H1 (cell line): Measurements from ENCODE around the gene SEL1L3. TPM values are rescaled to one million over a fixed set of nuclear protein-coding genes. Genes with fewer than 3 reads are reported as not detected.

ENCODE experiments used
- CTCF ChIA-PET: fragments of 300-600 bp; sonication (Branson Sonifier 250); formaldehyde crosslinking; loops from one replicate; lab custom pipeline; 2021; ENCODE audit not compliant: partially characterized antibody; lab: Charles Lee
- POLR2A ChIA-PET: fragments of 300-600 bp; sonication (Branson Sonifier 250); formaldehyde crosslinking; loops from one replicate; lab custom pipeline; 2021; ENCODE audit warnings: inconsistent platforms; ENCODE audit not compliant: partially characterized antibody; lab: Charles Lee
- DNase-seq, 2 experiments: peaks; one replicate each; pipeline versions ENCODE4 v3.0.0 to v3.0.0-alpha.2; 2010 to 2022; ENCODE audit warnings: low spot score in 2 of 2, low read depth in 1 of 2, mixed read lengths in 1 of 2
- FAIRE-seq: peaks from 2 replicates; lab custom pipeline; 2011; peaks lifted over from hg19 to GRCh38; lab: Jason Lieb, UNC
- H2AFZ ChIP-seq: 2 replicates; pipeline ENCODE4 v1.8.1; 2012; ENCODE audit warnings: low read length, inconsistent platforms
- H2AK5ac ChIP-seq: 2 replicates; pipeline ENCODE4 v1.6.1; 2013; ENCODE audit warnings: low read depth, low read length
- H2BK120ac ChIP-seq: replicated peaks from 2 replicates; pipeline ENCODE3; 2013; ENCODE audit warnings: low read depth, low read length, inconsistent platforms
- H2BK12ac ChIP-seq: 2 replicates; pipeline ENCODE4 v1.6.1; 2013; ENCODE audit warnings: low read depth, low read length
- H2BK15ac ChIP-seq: 2 replicates; pipeline ENCODE4 v1.6.1; 2013; ENCODE audit warnings: low read length
- H2BK20ac ChIP-seq: 2 replicates; pipeline ENCODE4 v1.6.1; 2013; ENCODE audit warnings: low read length
- H2BK5ac ChIP-seq: 2 replicates; pipeline ENCODE4 v1.6.1; 2013; ENCODE audit warnings: low read depth, low read length
- H3K14ac ChIP-seq: 2 replicates; pipeline ENCODE4 v1.6.1; 2013; ENCODE audit warnings: inconsistent platforms; ENCODE audit not compliant: insufficient read length
- H3K18ac ChIP-seq: 2 replicates; pipeline ENCODE4 v1.6.1; 2013; ENCODE audit warnings: low read length; ENCODE audit errors: extremely low read depth
- H3K23ac ChIP-seq: 2 replicates; pipeline ENCODE4 v1.6.1; 2013; ENCODE audit warnings: inconsistent platforms; ENCODE audit not compliant: insufficient read length
- H3K23me2 ChIP-seq: 2 replicates; pipeline ENCODE4 v1.6.1; 2013; ENCODE audit warnings: low read depth, low read length
- H3K27ac ChIP-seq: 2 replicates; pipeline ENCODE4 v1.6.1; 2011; ENCODE audit warnings: low read depth, low read length, inconsistent platforms
- H3K27me3 ChIP-seq, 4 experiments: replicated peaks in 1 of 4; 1 replicate in 1 of 4; 2 replicates in 3 of 4; pipeline versions ENCODE4 v1.6.1 to v1.8.1; 2011 to 2013; ENCODE audit warnings: low read length in 3 of 4, mild to moderate bottlenecking in 3 of 4, inconsistent platforms in 2 of 4, mixed read lengths in 2 of 4, moderate library complexity in 1 of 4; ENCODE audit not compliant: control insufficient read depth in 3 of 4, insufficient read depth in 3 of 4; ENCODE audit errors: extremely low read depth in 1 of 4
- H3K36me3 ChIP-seq, 4 experiments: 2 replicates each; pipeline versions ENCODE4 v1.6.1 to v1.8.1; 2011 to 2013; ENCODE audit warnings: mild to moderate bottlenecking in 4 of 4, low read length in 3 of 4, moderate library complexity in 2 of 4, control low read depth in 1 of 4, inconsistent platforms in 1 of 4; ENCODE audit not compliant: insufficient read depth in 4 of 4, control insufficient read depth in 2 of 4
- H3K4ac ChIP-seq: replicated peaks from 2 replicates; pipeline ENCODE3; 2013; ENCODE audit warnings: low read length, low read depth, mixed read lengths, inconsistent platforms; ENCODE audit not compliant: insufficient read length
- H3K4me1 ChIP-seq, 4 experiments: replicated peaks in 1 of 4; 1 replicate in 1 of 4; 2 replicates in 3 of 4; pipeline versions ENCODE4 v1.6.1 to v1.8.1; 2011 to 2013; ENCODE audit warnings: low read length in 3 of 4, inconsistent platforms in 2 of 4, mixed read lengths in 1 of 4; ENCODE audit not compliant: insufficient read depth in 4 of 4, control insufficient read depth in 3 of 4
- H3K4me2 ChIP-seq, 2 experiments: 2 replicates each; pipeline versions ENCODE4 v1.6.1 to v1.8.1; 2011 to 2013; ENCODE audit warnings: low read depth in 2 of 2, low read length in 2 of 2, control low read depth in 1 of 2, inconsistent platforms in 1 of 2, mild to moderate bottlenecking in 1 of 2; ENCODE audit not compliant: insufficient read depth in 1 of 2
- H3K4me3 ChIP-seq, 4 experiments: fragments of 200-600, 300-600 bp in 1 of 4; sonication (generic), shearing (Covaris generic), sonication (Bioruptor Twin) in 1 of 4; 2 replicates each; pipeline versions ENCODE4 v1.5.1 to v1.8.1; 2011 to 2016; ENCODE audit warnings: low read length in 4 of 4, low read depth in 3 of 4, control low read depth in 2 of 4, inconsistent platforms in 2 of 4, mild to moderate bottlenecking in 2 of 4, mixed read lengths in 1 of 4, moderate library complexity in 1 of 4; ENCODE audit not compliant: insufficient read depth in 2 of 4; ENCODE audit errors: extremely low read depth in 1 of 4
- H3K56ac ChIP-seq: replicated peaks from 2 replicates; pipeline ENCODE3; 2013; ENCODE audit warnings: low read depth, mild to moderate bottlenecking, mixed read lengths, low read length, inconsistent platforms; ENCODE audit not compliant: insufficient read length
- H3K79me1 ChIP-seq: 2 replicates; pipeline ENCODE4 v1.6.1; 2013; ENCODE audit warnings: low read depth, low read length, control low read depth
- H3K79me2 ChIP-seq, 2 experiments: 2 replicates each; pipeline versions ENCODE4 v1.6.1 to v1.8.1; 2012 to 2013; ENCODE audit warnings: low read length in 2 of 2, mild to moderate bottlenecking in 2 of 2, inconsistent platforms in 1 of 2; ENCODE audit not compliant: insufficient read depth in 2 of 2, control insufficient read depth in 1 of 2
- H3K9ac ChIP-seq, 4 experiments: replicated peaks in 1 of 4; 1 replicate in 1 of 4; 2 replicates in 3 of 4; pipeline versions ENCODE4 v1.6.1 to v1.8.1; 2011 to 2013; ENCODE audit warnings: low read depth in 3 of 4, low read length in 3 of 4, control low read depth in 2 of 4, mild to moderate bottlenecking in 2 of 4, moderate library complexity in 2 of 4, inconsistent platforms in 1 of 4; ENCODE audit errors: extremely low read depth in 1 of 4
- H3K9me3 ChIP-seq, 2 experiments: 2 replicates each; pipeline versions ENCODE4 v1.6.1 to v1.8.1; 2012 to 2013; ENCODE audit warnings: mild to moderate bottlenecking in 2 of 2, moderate library complexity in 2 of 2, control low read depth in 1 of 2, inconsistent platforms in 1 of 2, low read depth in 1 of 2, low read length in 1 of 2, mixed read lengths in 1 of 2; ENCODE audit not compliant: insufficient read depth in 2 of 2
- H4K20me1 ChIP-seq, 2 experiments: replicated peaks in 1 of 2; 2 replicates each; pipeline versions ENCODE3 to v1.8.1; 2011 to 2013; ENCODE audit warnings: inconsistent platforms in 2 of 2, low read length in 2 of 2, mild to moderate bottlenecking in 1 of 2; ENCODE audit not compliant: insufficient read depth in 2 of 2, control insufficient read depth in 1 of 2
- H4K5ac ChIP-seq: 2 replicates; pipeline ENCODE4 v1.6.1; 2013; ENCODE audit warnings: low read length, low read depth, mixed read lengths, inconsistent platforms; ENCODE audit not compliant: insufficient read length
- H4K8ac ChIP-seq: 2 replicates; pipeline ENCODE4 v1.8.0; 2013; ENCODE audit warnings: mild to moderate bottlenecking, moderate library complexity, low read length, inconsistent platforms; ENCODE audit not compliant: insufficient read depth; ENCODE audit errors: extremely low read depth
- H4K91ac ChIP-seq: replicated peaks from 2 replicates; pipeline ENCODE3; 2013; ENCODE audit warnings: low read length, mixed read lengths, inconsistent platforms; ENCODE audit not compliant: insufficient read length
- BCL11A ChIP-seq, 2 experiments: IDR thresholded peaks; one replicate each; pipeline ENCODE4 v1.6.1; 2011; ENCODE audit warnings: low read depth in 2 of 2, low read length in 2 of 2, mild to moderate bottlenecking in 2 of 2
- CEBPB ChIP-seq: IDR thresholded peaks from 2 replicates; pipeline ENCODE4 v1.6.1; 2012; ENCODE audit warnings: low read depth, low read length
- MAFK ChIP-seq: IDR thresholded peaks from 2 replicates; pipeline ENCODE4 v1.6.1; 2012; ENCODE audit warnings: low read depth, mild to moderate bottlenecking, improper control_type of control experiment, low read length
- NRF1 ChIP-seq: IDR thresholded peaks from 2 replicates; pipeline ENCODE4 v1.6.1; 2011; ENCODE audit warnings: mild to moderate bottlenecking, low read depth, low read length, improper control_type of control experiment
- SAP30 ChIP-seq: fragments of 300-600 bp; sonication (generic); IDR thresholded peaks from 2 replicates; pipeline ENCODE4 v1.7.1; 2012; ENCODE audit warnings: low read length, moderate library complexity, mild to moderate bottlenecking, inconsistent platforms; ENCODE audit not compliant: insufficient read depth, insufficient replicate concordance
- ZNF274 ChIP-seq: IDR thresholded peaks from 2 replicates; pipeline ENCODE4 v1.7.0; 2012; ENCODE audit warnings: low read length, borderline replicate concordance; ENCODE audit errors: extremely low read depth
- WGBS, 2 experiments: shearing (Covaris generic) in 1 of 2; methylation state at CpG; one replicate each; pipeline versions ENCODE4 v1.1.6 to v1.1.7; 2013 to 2015; ENCODE audit warnings: low lambda C conversion rate in 2 of 2, mixed read lengths in 2 of 2, inconsistent platforms in 1 of 2, low coverage in 1 of 2, missing lambda C conversion rate in 1 of 2; ENCODE audit not compliant: insufficient replicate concordance in 2 of 2, insufficient coverage in 1 of 2, insufficient read length in 1 of 2; ENCODE audit errors: extremely low coverage in 1 of 2, missing lambda C conversion rate in 1 of 2; 5-methylcytosine and 5-hydroxymethylcytosine counted together
- polyA plus RNA-seq, 7 experiments: library from polyadenylated mRNA; depleted of rRNA in 3 of 7; stranded (reverse) in 5 of 7; unstranded in 2 of 7; fragments of >200 nt in 5 of 7; fragments of 200-250 nt in 2 of 7; gene quantifications; 1 replicate in 5 of 7; 2 replicates in 1 of 7; 4 replicates in 1 of 7; pipeline versions ENCODE4 v1.2.1 to v1.2.3, GENCODE V29; 2011 to 2013; ENCODE audit warnings: missing spikeins in 2 of 7, mixed read lengths in 2 of 7
- total RNA-seq: library from RNA; stranded (reverse); fragmentation: NEBNext Ultra II Directional; extraction: Animal tissue kit (Norgen Biotek cat#: 25700); gene quantifications from 2 replicates; pipeline ENCODE4 v1.2.1, GENCODE V29; 2021
- TF ChIP-seq, protein P1 (sequence below): IDR thresholded peaks from 2 replicates; pipeline ENCODE4 v1.6.1; 2012; ENCODE audit warnings: low read length, inconsistent platforms
- TF ChIP-seq, protein P2 (sequence below), 3 experiments: IDR thresholded peaks; 1 replicate in 2 of 3; 2 replicates in 1 of 3; pipeline versions ENCODE4 v1.5.1 to v1.6.1; 2011; ENCODE audit warnings: low read length in 3 of 3, mild to moderate bottlenecking in 3 of 3, inconsistent platforms in 2 of 3, low read depth in 1 of 3, moderate library complexity in 1 of 3; ENCODE audit not compliant: insufficient read depth in 1 of 3; ENCODE audit errors: control extremely low read depth in 1 of 3
- TF ChIP-seq, protein P3 (sequence below): IDR thresholded peaks from 2 replicates; pipeline ENCODE4 v1.6.1; 2012; ENCODE audit warnings: inconsistent platforms

Gene SEL1L3
- total and polyA plus RNA-seq, 2 of the 8 experiments (the other 6 are each of a cell fraction or from before 2014, with no cell fraction given): 18.2 to 54.0 TPM

DNA sequence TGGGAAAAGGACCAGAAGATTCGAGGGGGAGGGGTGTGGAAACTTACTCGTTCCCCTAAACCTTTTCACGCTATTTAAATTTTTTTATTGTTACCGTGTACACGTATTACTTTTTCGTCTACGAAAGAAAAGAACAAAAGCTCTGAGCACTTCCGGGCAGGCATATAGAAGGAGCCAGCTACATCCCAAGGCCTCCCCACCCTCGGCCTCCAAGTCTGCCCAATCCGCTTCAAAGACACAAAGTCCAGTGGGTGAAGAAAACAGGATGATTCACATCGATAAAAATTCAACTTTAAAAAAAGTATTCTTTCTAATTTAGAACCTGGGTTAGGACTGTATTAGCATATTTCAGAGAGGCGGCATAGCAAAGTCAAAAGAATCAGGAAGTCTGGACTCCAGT, 23.1 kb downstream of the SEL1L3 start:
- WGBS, 2 experiments: 87% methylated on average over 12 of the region's 12 CpGs; no CpG with 5 or more reads in 1 of the 2 experiments
- no peak overlapping the region for H3K14ac ChIP-seq
- ChIA-PET POLR2A (no interaction called here), CTCF (interaction anchor here (1.0 to 1.2 kb wide), 2 partner anchors 15 to 48 kb away, joined by 3 to 4 read pairs; no protein-coding TSS in a partner anchor)
- no peak overlapping the region for H3K4ac ChIP-seq
- H3K79me2 ChIP-seq: peaks cover 0 to 12% of the 10 kb centered on the region in 2 experiments; a peak in 2 of 4 replicates
- H2BK12ac ChIP-seq: no peak overlapping the region
- FAIRE-seq (no peak), DNase-seq (no peak)
- no peak overlapping the region for H4K8ac ChIP-seq
- H3K27ac ChIP-seq: no peak overlapping the region
- H3K23me2 ChIP-seq: no peaks in the 10 kb centered on the region
- no peaks in the 10 kb centered on the region for H4K20me1 ChIP-seq
- H2BK5ac ChIP-seq: no peak overlapping the region
- no peak overlapping the region for H3K18ac ChIP-seq
- peaks cover 5% of the 10 kb centered on the region for H3K79me1 ChIP-seq
- no peak overlapping the region for H4K91ac ChIP-seq
- H2AFZ ChIP-seq: no peak overlapping the region
- H3K9ac ChIP-seq: no peak overlapping the region
- H3K4me3 ChIP-seq: no peak overlapping the region
- H3K23ac ChIP-seq: no peak overlapping the region
- no peaks in the 10 kb centered on the region for H3K9me3 ChIP-seq
- H2AK5ac ChIP-seq: no peak overlapping the region
- H2BK20ac ChIP-seq: no peak overlapping the region
- no peak overlapping the region for H3K4me2 ChIP-seq
- H3K56ac ChIP-seq: no peak overlapping the region
- H3K4me1 ChIP-seq: peaks cover 6 to 22% (median 18%) of the 10 kb centered on the region in 4 experiments
- H3K36me3 ChIP-seq: peaks cover 0 to 3% (median 0%) of the 10 kb centered on the region in 4 experiments; a peak in 3 of 8 replicates
- no peaks in the 10 kb centered on the region for H3K27me3 ChIP-seq
- no peak overlapping the region for H2BK120ac ChIP-seq
- no peak overlapping the region for H4K5ac ChIP-seq
- no peak overlapping the region for H2BK15ac ChIP-seq
- TF ChIP-seq NRF1 (no peak), MAFK (no peak), BCL11A (IDR thresholded peaks at IDR 0.05; ENCODE audit: low read depth in 2 of 2, low read length in 2 of 2) (no peak), SAP30 (no peak), CEBPB (no peak), ZNF274 (no peak)
- TF ChIP-seq, protein P1, sequence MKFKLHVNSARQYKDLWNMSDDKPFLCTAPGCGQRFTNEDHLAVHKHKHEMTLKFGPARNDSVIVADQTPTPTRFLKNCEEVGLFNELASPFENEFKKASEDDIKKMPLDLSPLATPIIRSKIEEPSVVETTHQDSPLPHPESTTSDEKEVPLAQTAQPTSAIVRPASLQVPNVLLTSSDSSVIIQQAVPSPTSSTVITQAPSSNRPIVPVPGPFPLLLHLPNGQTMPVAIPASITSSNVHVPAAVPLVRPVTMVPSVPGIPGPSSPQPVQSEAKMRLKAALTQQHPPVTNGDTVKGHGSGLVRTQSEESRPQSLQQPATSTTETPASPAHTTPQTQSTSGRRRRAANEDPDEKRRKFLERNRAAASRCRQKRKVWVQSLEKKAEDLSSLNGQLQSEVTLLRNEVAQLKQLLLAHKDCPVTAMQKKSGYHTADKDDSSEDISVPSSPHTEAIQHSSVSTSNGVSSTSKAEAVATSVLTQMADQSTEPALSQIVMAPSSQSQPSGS: no peak
- TF ChIP-seq, protein P2, sequence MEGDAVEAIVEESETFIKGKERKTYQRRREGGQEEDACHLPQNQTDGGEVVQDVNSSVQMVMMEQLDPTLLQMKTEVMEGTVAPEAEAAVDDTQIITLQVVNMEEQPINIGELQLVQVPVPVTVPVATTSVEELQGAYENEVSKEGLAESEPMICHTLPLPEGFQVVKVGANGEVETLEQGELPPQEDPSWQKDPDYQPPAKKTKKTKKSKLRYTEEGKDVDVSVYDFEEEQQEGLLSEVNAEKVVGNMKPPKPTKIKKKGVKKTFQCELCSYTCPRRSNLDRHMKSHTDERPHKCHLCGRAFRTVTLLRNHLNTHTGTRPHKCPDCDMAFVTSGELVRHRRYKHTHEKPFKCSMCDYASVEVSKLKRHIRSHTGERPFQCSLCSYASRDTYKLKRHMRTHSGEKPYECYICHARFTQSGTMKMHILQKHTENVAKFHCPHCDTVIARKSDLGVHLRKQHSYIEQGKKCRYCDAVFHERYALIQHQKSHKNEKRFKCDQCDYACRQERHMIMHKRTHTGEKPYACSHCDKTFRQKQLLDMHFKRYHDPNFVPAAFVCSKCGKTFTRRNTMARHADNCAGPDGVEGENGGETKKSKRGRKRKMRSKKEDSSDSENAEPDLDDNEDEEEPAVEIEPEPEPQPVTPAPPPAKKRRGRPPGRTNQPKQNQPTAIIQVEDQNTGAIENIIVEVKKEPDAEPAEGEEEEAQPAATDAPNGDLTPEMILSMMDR (IDR thresholded peaks at IDR 0.05; ENCODE audit: control extremely low read depth in 1 of 3, insufficient read depth in 1 of 3, low read depth in 1 of 3, low read length in 3 of 3): no peak
- TF ChIP-seq, protein P3, sequence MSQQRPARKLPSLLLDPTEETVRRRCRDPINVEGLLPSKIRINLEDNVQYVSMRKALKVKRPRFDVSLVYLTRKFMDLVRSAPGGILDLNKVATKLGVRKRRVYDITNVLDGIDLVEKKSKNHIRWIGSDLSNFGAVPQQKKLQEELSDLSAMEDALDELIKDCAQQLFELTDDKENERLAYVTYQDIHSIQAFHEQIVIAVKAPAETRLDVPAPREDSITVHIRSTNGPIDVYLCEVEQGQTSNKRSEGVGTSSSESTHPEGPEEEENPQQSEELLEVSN: no peak
